ENCODE results near the gene TRPV4.

GRCh38 chr12:109818253-109818652 lies 14.9 kb downstream of the TRPV4 start:
- TF ChIP-seq CTCF (IDR thresholded peaks at IDR 0.05) = no peak
- TF ChIP-seq POLR2A (IDR thresholded peaks at IDR 0.05) = no peak
